MM.1S (cell line): ENCODE measurements around the gene CHCHD10.

Experiments used
- CTCF ChIP-seq: fragments of 300-600 bp; sonication (generic); IDR thresholded peaks from 2 replicates; pipeline ENCODE4 v1.5.1; 2016; ENCODE audit warnings: antibody characterized with exemption, low read length, mixed read lengths
- EZH2 ChIP-seq: fragments of 300-600 bp; sonication (generic); optimal IDR thresholded peaks from 2 replicates; pipeline ENCODE3; 2017; ENCODE audit warnings: low read depth, mild to moderate bottlenecking, antibody characterized with exemption, low read length, mixed read lengths
- EZH2phosphoT487 ChIP-seq: fragments of 300-600 bp; sonication (generic); IDR thresholded peaks from 2 replicates; pipeline ENCODE4 v1.6.1; 2018; ENCODE audit warnings: antibody characterized with exemption, low read length

- TF ChIP-seq CTCF (no peak), EZH2 (no peak), EZH2phosphoT487 (no peak)
These were observed 35.4 kb upstream of the CHCHD10 start for GRCh38 chr22:23803001-23803819.
